Right cardiac atrium (tissue), 5 donors: ENCODE measurements around the gene ING3. TPM values are rescaled to one million over a fixed set of nuclear protein-coding genes. Genes with fewer than 3 reads are reported as not detected.

Experiments
- ATAC-seq, 2 donors: fragments of 200-7000 bp; cut with Tn5 transposase; one replicate each; pipeline versions ENCODE4 v1.8.0 to v1.9.1; 2020; ENCODE audit warnings: moderate library complexity in 2 of 2, mild to moderate bottlenecking in 1 of 2
- DNase-seq, 3 donors: peaks; one replicate each; pipeline ENCODE4 v3.0.0-alpha.2; 2020
- H3K27ac ChIP-seq: one replicate; pipeline ENCODE4 v1.5.1; 2013; ENCODE audit warnings: mild to moderate bottlenecking, low read length, control low read depth, moderate library complexity
- H3K27me3 ChIP-seq: one replicate; pipeline ENCODE4 v1.6.1; 2013; ENCODE audit not compliant: control insufficient read depth, insufficient read depth
- H3K4me1 ChIP-seq: one replicate; pipeline ENCODE4 v1.6.1; 2013; ENCODE audit warnings: low read length; ENCODE audit not compliant: control insufficient read depth, insufficient read depth
- H3K4me3 ChIP-seq: one replicate; pipeline ENCODE4 v1.5.1; 2013; ENCODE audit warnings: low read length, control low read depth
- H3K9me3 ChIP-seq: one replicate; pipeline ENCODE4 v1.6.1; 2013; ENCODE audit warnings: low read length; ENCODE audit not compliant: control insufficient read depth
- WGBS: extraction: QIAGEN DNeasy Blood & Tissue Kit; methylation state at CpG from one replicate; pipeline ENCODE4 v1.1.7; 2013; 5-methylcytosine and 5-hydroxymethylcytosine counted together
- intact Hi-C, 4 donors: fragments of 100-400 bp; cut with DNase I; formaldehyde crosslinking; loops; one replicate each; pipeline versions ENCODE4 v1.11.0 to v1.14.0; 2022 to 2023
- polyA plus RNA-seq: library from polyadenylated mRNA; stranded (reverse); fragments of 200-250 nt; gene quantifications from one replicate; pipeline ENCODE4 v1.2.3, GENCODE V29; 2013
- total RNA-seq, 4 donors: library from RNA; stranded (reverse); fragmentation: NEBNext Ultra II Directional; extraction: Animal tissue kit (Norgen Biotek cat#: 25700); gene quantifications; one replicate each; pipeline ENCODE4 v1.2.1, GENCODE V29; 2021
- donor health status: healthy with polysubstance abuse.
- donor health status: DM: no; HTN: yes; CAD: no.
- donor health status: DM: no; HTN: no; CAD: no.
- donor health status: DM: no; HTN: yes; CAD: no; lungs with severe emphysema.
- donor health status: DM: yes; HTN: yes; CAD: no.

The ING3 gene
- total and polyA plus RNA-seq, 5 donors, result 9.7 to 16.7 (median 15.4) TPM

GRCh38 chr7:120949998-120950538 lies 509 bp upstream of the ING3 start:
- H3K4me1 ChIP-seq, result peaks cover 2% of the 10 kb centered on the region
- H3K27me3 ChIP-seq, result no peaks in the 10 kb centered on the region
- H3K4me3 ChIP-seq, result peak overlapping the region; percentile 94
- no peak for DNase-seq
- no peaks in the 10 kb centered on the region for H3K9me3 ChIP-seq
- no peak overlapping the region for H3K27ac ChIP-seq
- intact Hi-C loops, result loop anchor here in 3 of 4 donors (5.0 to 10.0 kb wide), 2 partner anchors 93 to 155 kb away; partner anchors contain the start of gene TSPAN12 (in 1 of the 3)
- WGBS, result 2% methylated on average over 10 of the region's 10 CpGs
- ATAC-seq, result no peak

GRCh38 chr7:120951309-120951699 lies 727 bp downstream of the ING3 start:
- DNase-seq (no peak), ATAC-seq (no peak)
- intact Hi-C loops, result loop anchor here in 1 of 4 donors (5.0 kb wide), 1 partner anchor 94 kb away; the partner anchor contains the start of gene TSPAN12
- H3K4me3 ChIP-seq, result peak overlapping the region; percentile 99
- no peaks in the 10 kb centered on the region for H3K27me3 ChIP-seq
- WGBS, result 6% methylated on average over 8 of the region's 8 CpGs
- H3K27ac ChIP-seq, result peak overlapping the region; percentile 100
- H3K4me1 ChIP-seq, result peaks cover 2% of the 10 kb centered on the region
- no peaks in the 10 kb centered on the region for H3K9me3 ChIP-seq

- Histone ChIP-seq H3K9me3 (no peaks in the 10 kb centered on the region), H3K4me3 (peak overlapping the region; percentile 99), H3K27ac (no peak overlapping the region), H3K27me3 (no peaks in the 10 kb centered on the region), H3K4me1 (peaks cover 2% of the 10 kb centered on the region)
- intact Hi-C loops, result loop anchor here in 1 of 4 donors (5.0 kb wide), 1 partner anchor 95 kb away; the partner anchor contains the start of gene TSPAN12
- no peak for ATAC-seq
- WGBS, result 53% methylated on average over 2 of the region's 2 CpGs
- no peak for DNase-seq
These were observed 1.2 kb downstream of the ING3 start for GRCh38 chr7:120951826-120952225.

GRCh38 chr7:120955577-120956149 lies 5.1 kb downstream of the ING3 start:
- H3K4me3 ChIP-seq, result no peak overlapping the region
- intact Hi-C loops, result no loop called here
- ATAC-seq (no peak), DNase-seq (no peak)
- WGBS, result 84% methylated on average over 3 of the region's 3 CpGs
- peaks cover 2% of the 10 kb centered on the region for H3K4me1 ChIP-seq
- no peaks in the 10 kb centered on the region for H3K9me3 ChIP-seq
- no peak overlapping the region for H3K27ac ChIP-seq
- H3K27me3 ChIP-seq, result no peaks in the 10 kb centered on the region

- 95% methylated on average over 8 of the region's 8 CpGs for whole genome bisulfite sequencing
- no peaks in the 10 kb centered on the region for H3K27me3 ChIP-seq
- H3K4me3 ChIP-seq, result no peak overlapping the region
- no peak overlapping the region for H3K27ac ChIP-seq
- no peaks in the 10 kb centered on the region for H3K4me1 ChIP-seq
- DNase-seq, result no peak
- intact Hi-C loops, result no loop called here
- no peaks in the 10 kb centered on the region for H3K9me3 ChIP-seq
- no peak for ATAC-seq
These were observed 9.4 kb downstream of the ING3 start for GRCh38 chr7:120959929-120960484.

GRCh38 chr7:120960714-120961113 lies 10.1 kb downstream of the ING3 start:
- no peaks in the 10 kb centered on the region for H3K27me3 ChIP-seq
- intact Hi-C loops, result no loop called here
- WGBS, result 88% methylated on average over 1 of the region's 1 CpG
- H3K4me3 ChIP-seq, result no peak overlapping the region
- H3K9me3 ChIP-seq, result no peaks in the 10 kb centered on the region
- H3K27ac ChIP-seq, result no peak overlapping the region
- ATAC-seq (no peak), DNase-seq (no peak)
- no peaks in the 10 kb centered on the region for H3K4me1 ChIP-seq

- Histone ChIP-seq H3K4me3 (no peak overlapping the region), H3K4me1 (no peaks in the 10 kb centered on the region), H3K27me3 (no peaks in the 10 kb centered on the region), H3K9me3 (no peaks in the 10 kb centered on the region), H3K27ac (no peak overlapping the region)
- intact Hi-C loops, result no loop called here
- 67% methylated on average over 1 of the region's 1 CpG for WGBS
- no peak for DNase-seq
- no peak for ATAC-seq
These were observed 11.1 kb downstream of the ING3 start for GRCh38 chr7:120961638-120962173.

GRCh38 chr7:120964088-120964487 lies 13.5 kb downstream of the ING3 start:
- Histone ChIP-seq H3K27me3 (no peaks in the 10 kb centered on the region), H3K9me3 (no peaks in the 10 kb centered on the region), H3K4me3 (no peak overlapping the region), H3K4me1 (no peaks in the 10 kb centered on the region), H3K27ac (no peak overlapping the region)
- intact Hi-C loops, result no loop called here
- 91% methylated on average over 1 of the region's 1 CpG for WGBS
- DNase-seq (no peak), ATAC-seq (no peak)

- H3K4me3 ChIP-seq, result no peak overlapping the region
- intact Hi-C loops, result no loop called here
- no peaks in the 10 kb centered on the region for H3K4me1 ChIP-seq
- no peak for DNase-seq
- no peaks in the 10 kb centered on the region for H3K9me3 ChIP-seq
- H3K27me3 ChIP-seq, result no peaks in the 10 kb centered on the region
- no peak overlapping the region for H3K27ac ChIP-seq
- ATAC-seq, result no peak
These were observed 16.4 kb downstream of the ING3 start for GRCh38 chr7:120966961-120967360.

- WGBS, result 86% methylated on average over 1 of the region's 1 CpG
- ATAC-seq, result no peak
- Histone ChIP-seq H3K27ac (no peak overlapping the region), H3K27me3 (no peaks in the 10 kb centered on the region), H3K9me3 (no peaks in the 10 kb centered on the region), H3K4me3 (no peak overlapping the region), H3K4me1 (no peaks in the 10 kb centered on the region)
- intact Hi-C loops, result no loop called here
- no peak for DNase-seq
These were observed 23.3 kb downstream of the ING3 start for GRCh38 chr7:120973849-120974248.

- DNase-seq, result no peak
- H3K4me1 ChIP-seq, result no peaks in the 10 kb centered on the region
- no peak overlapping the region for H3K4me3 ChIP-seq
- ATAC-seq, result no peak
- no peaks in the 10 kb centered on the region for H3K27me3 ChIP-seq
- no peaks in the 10 kb centered on the region for H3K9me3 ChIP-seq
- H3K27ac ChIP-seq, result no peak overlapping the region
- intact Hi-C loops, result no loop called here
- 4% methylated on average over 1 of the region's 1 CpG for WGBS
These were observed 29.4 kb downstream of the ING3 start for GRCh38 chr7:120979765-120980499.
